GM18508 (cell line): Measurements from ENCODE around the gene ASXL2.

Experiments used
- ATAC-seq: cut with Tn5 transposase; IDR thresholded peaks from one replicate; pipeline ENCODE4 v1.9.1; 2021; ENCODE audit warnings: moderate number of reproducible peaks; ENCODE audit not compliant: insufficient read depth, unreplicated experiment

ASXL2 gene

GRCh38 chr2:25808006-25808383 lies 70.3 kb downstream of the ASXL2 start:
- ATAC-seq, result no peak

GRCh38 chr2:25806941-25807340 lies 71.3 kb downstream of the ASXL2 start:
- no peak for ATAC-seq

- ATAC-seq, result no peak
Measured at GRCh38 chr2:25805987-25806386, 72.3 kb downstream of the ASXL2 start.

GRCh38 chr2:25804338-25804737 lies 73.9 kb downstream of the ASXL2 start:
- no peak for ATAC-seq

GRCh38 chr2:25799301-25799700 lies 79.0 kb downstream of the ASXL2 start:
- ATAC-seq, result no peak

GRCh38 chr2:25797620-25798488 lies 80.4 kb downstream of the ASXL2 start:
- no peak for ATAC-seq

- no peak for ATAC-seq
Measured at GRCh38 chr2:25794544-25795276, 83.6 kb downstream of the ASXL2 start.

GRCh38 chr2:25790074-25790790 lies 88.1 kb downstream of the ASXL2 start:
- ATAC-seq, result no peak

- ATAC-seq, result no peak
Measured at GRCh38 chr2:25788457-25788856, 89.8 kb downstream of the ASXL2 start.

- ATAC-seq, result no peak
Measured at GRCh38 chr2:25787020-25787419, 91.3 kb downstream of the ASXL2 start.

- ATAC-seq, result no peak
Measured at GRCh38 chr2:25784404-25784803, 93.9 kb downstream of the ASXL2 start.

- no peak for ATAC-seq
Measured at GRCh38 chr2:25777077-25777476, 101.2 kb downstream of the ASXL2 start.

GRCh38 chr2:25772078-25772477 lies 106.2 kb downstream of the ASXL2 start:
- no peak for ATAC-seq

GRCh38 chr2:25763575-25763974 lies 114.7 kb downstream of the ASXL2 start:
- ATAC-seq, result no peak

GRCh38 chr2:25760297-25760696 lies 118.0 kb downstream of the ASXL2 start:
- ATAC-seq, result no peak

- no peak for ATAC-seq
Measured at GRCh38 chr2:25758348-25758747, 119.9 kb downstream of the ASXL2 start.

- ATAC-seq, result no peak
Measured at GRCh38 chr2:25757906-25758305, 120.4 kb downstream of the ASXL2 start.

- ATAC-seq, result no peak
Measured at GRCh38 chr2:25756536-25756935, 121.8 kb downstream of the ASXL2 start.

- no peak for ATAC-seq
Measured at GRCh38 chr2:25749676-25750075, 128.6 kb downstream of the ASXL2 start.

GRCh38 chr2:25744055-25744454 lies 134.2 kb downstream of the ASXL2 start:
- no peak for ATAC-seq
